HG02763 (cell line): ENCODE results near the gene PSG3.
"Not testable (repeated sequence)": the region's sequence is repeated elsewhere in the genome, so short reads cannot be mapped to it uniquely, and the experiment has no call there.

Source experiments
- ATAC-seq: cut with Tn5 transposase; IDR thresholded peaks from one replicate; pipeline ENCODE4 v1.9.1; 2021; ENCODE audit warnings: mild to moderate bottlenecking, moderate library complexity; ENCODE audit not compliant: unreplicated experiment

Gene PSG3

DNA sequence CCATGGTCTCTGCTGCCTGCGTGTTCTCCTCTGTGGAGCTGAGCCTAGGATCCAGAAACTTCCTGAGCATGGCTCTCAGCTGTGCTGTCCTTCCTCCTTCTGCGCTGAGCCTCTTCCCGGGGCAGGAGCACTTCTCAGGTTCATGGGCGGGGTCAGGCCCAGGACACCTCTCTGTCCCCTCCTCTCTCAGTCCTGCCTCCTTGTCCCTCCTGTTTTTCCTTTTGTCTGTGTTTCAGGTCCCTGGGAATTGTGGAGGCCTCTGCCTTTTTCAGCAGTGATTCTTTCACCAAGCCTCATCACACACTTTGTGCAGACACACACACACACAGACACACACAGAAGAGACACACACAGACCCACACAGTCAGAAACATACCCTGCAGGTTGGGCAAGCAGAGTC, at the start of gene PSG3:
PSG3 (minus strand) TSS at position 101 of the 400 bp plus-strand sequence; CDS start at position 4, 97 bp downstream.
- ATAC-seq, result not testable (repeated sequence)

DNA sequence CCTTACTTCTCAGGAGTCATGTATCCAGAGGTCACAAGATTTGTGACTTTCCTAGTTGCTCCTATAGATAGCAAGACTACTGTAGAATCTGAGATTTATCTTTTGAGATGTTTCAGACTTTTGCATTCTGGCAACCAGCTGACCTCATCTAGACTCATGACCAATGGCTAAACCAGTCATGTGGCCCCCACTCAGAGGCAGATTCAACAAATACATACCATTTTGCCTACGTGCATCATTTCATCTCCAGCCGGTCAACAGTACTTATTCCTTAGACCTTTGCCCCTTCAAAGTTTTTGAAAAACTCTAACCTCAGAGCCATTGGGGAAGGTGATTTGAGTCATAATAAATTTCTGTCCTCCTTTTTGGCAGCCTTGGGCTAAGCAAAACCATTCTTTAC, 48.5 kb upstream of the PSG3 start:
- not testable (repeated sequence) for ATAC-seq

DNA sequence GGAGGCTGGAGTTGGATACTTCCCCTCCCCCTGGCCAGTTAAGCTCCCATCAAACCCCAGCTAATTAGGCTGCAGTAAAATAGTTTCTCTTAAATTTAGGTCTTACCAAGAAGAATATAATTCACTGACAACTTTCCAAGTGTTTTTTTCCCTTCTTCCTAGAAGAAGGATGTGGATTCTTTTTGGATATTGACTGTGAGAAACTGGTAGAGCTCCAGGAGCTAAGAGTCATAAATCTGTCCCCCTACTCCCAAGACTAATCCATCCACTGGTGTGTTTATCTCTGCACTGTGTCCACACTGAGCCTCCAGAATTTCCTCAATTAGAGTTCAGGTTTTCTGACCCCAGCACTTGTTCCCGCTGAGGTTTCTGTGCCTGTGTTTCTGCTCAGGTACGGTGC, 47.5 kb upstream of the PSG3 start:
- ATAC-seq, result not testable (repeated sequence)

DNA sequence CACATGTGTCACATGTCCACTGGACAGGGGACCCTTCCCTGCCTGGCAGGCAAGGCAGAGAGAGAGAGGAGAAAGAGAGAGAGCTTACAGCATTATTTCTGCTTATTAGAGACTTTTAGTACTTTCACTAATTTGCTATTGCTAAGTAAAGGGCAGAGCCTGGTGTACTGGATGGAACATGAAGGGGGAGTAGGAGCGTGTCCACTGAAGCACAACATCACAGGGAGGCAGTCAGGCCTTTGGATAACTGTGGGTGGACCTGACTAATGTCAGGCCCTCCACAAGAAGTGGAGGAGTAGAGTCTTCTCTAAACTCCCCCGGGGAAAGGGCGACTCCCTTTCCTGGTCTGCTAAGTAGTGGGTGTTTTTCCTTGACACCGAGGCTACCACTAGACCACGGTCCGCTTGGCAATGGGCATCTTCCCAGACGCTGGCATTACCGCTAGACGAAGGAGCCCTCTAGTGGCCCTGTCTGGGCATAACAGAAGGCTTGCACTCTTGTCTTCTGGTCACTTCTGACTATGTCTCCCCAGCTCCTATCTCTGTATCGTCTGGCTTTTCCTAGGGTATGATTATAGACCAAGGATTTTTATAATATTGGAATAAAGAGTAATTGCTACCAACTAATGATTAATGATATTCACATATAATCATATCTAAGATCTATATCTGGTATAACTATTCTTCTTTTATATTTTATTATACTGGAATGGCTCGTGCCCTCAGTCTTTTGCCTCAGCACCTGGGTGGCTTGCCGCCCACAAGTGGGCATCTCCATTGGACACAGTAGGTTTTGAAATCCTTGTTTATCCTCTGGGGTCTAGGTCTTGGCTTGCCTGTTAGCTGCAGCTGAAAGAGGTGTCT, 36.7 kb upstream of the PSG3 start:
- ATAC-seq, result not testable (repeated sequence)

DNA sequence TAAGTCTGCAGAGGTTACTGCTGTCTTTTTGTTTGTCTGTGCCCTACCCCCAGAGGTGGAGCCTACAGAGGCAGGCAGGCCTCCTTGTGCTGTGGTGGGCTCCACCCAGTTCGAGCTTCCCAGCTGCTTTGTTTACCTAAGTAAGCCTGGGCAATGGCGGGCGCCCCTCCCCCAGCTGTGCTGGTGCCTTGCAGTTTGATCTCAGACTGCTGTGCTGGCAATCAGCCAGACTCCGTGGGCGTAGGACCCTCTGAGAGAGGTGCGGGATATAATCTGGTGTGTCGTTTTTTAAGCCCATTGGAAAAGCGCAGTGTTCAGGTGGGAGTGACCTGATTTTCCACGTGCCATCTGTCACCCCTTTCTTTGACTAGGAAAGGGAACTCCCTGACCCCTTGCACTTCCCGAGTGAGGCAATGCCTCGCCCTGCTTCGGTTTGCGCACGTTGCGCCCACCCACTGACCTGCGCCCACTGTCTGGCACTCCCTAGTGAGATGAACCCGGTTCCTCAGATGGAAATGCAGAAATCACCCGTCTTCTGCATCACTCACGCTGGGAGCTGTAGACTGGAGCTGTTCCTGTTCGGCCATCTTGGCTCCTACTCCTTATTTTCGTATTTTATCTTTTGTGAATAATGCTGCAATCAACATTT, 34.4 kb upstream of the PSG3 start:
- not testable (repeated sequence) for ATAC-seq

DNA sequence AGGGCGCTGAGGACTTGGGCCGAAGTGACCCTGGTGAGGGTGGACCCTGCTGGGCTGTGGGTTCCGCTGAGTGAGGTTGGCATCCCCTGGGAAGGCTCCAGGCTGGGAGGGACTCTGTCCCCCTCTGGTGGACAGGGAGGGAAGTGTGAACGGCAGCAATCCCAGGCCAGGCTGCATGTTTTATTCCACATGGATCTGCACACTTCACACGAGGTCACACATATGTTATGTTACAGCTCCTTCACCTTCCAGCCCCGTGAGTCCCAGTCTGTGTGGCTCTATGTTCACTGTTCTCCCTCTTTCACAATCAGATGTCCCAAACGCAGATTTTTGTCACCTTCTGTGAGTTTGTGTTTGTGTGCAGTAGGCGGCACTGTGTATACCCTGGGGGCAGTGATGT, 27.0 kb upstream of the PSG3 start:
- not testable (repeated sequence) for ATAC-seq

DNA sequence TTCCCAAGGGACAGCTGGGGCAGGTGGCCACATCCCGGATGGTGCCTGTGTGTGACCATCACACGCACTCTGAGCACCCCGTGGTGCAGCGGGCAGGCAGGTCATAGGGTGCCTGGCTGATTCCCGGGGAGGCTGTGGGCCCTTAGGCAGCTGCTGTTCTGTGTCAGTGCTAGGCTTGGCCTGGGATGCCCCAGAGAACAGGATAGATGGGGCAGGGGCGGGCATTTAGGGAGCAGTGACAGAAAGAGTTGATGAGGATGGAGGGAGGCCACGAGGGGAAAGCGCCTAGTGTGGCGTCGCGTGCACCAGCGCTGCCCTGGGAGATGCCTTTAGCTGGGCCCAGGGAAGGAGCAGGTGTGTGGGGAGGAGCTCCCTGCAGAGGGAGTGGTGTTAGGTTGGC, 26.6 kb upstream of the PSG3 start:
- not testable (repeated sequence) for ATAC-seq

DNA sequence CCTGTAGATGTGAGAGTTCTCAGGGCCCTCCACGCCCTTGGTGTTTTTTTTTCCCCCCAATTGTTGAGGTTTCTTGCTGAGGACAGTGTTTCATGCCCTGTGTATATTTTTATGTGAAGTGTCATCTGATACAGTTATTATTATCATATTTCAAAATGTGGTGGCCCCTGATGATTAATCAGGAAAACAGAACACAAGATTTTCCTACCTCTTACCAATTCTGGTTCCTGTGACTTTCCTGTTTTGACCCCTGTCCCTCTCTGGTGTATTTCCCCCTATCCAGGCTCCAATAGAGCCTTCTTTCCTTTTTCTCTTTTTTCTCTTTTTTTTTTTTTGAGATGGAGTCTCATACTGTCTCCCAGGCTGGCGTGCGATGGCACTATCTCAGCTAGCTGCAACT, 24.6 kb upstream of the PSG3 start:
- no peak for ATAC-seq

DNA sequence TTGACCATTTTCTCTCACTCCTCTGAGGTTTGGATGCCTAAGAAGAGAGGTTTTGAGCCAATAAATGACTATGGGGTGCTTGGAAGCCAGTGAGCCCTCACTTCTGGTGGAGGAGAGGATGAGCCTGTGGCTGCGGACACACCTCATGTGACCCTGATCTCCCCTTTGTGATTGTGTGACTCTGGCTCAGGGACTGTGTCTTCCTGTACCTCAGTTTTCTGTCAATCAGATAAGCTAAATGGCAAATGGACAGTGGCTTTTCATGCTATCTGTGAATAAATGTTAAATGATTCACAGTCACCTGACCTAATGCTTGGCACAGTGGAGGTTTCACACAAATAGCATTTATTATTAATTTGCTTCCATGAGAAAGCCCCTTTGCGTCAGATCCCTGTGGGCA, 22.5 kb upstream of the PSG3 start:
- ATAC-seq, result no peak

DNA sequence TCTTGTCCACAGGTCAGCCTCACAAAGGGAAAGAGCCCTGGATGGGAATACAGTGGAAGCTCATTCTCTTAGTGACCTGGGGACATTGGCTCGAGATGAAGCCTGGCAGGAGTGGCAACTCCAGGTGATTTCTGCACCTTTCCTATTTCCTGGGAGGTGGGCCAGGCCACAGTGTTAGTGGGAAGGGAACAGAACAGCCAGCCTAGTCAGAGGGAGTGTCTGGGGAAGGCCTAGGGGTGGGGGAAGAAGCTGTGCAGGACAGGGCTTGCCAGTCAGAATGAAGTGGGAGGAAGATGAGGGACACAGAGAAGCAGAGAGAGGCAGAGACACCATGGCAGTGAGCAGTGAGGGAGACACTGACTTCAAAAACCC, 21.6 kb upstream of the PSG3 start:
- not testable (repeated sequence) for ATAC-seq

DNA sequence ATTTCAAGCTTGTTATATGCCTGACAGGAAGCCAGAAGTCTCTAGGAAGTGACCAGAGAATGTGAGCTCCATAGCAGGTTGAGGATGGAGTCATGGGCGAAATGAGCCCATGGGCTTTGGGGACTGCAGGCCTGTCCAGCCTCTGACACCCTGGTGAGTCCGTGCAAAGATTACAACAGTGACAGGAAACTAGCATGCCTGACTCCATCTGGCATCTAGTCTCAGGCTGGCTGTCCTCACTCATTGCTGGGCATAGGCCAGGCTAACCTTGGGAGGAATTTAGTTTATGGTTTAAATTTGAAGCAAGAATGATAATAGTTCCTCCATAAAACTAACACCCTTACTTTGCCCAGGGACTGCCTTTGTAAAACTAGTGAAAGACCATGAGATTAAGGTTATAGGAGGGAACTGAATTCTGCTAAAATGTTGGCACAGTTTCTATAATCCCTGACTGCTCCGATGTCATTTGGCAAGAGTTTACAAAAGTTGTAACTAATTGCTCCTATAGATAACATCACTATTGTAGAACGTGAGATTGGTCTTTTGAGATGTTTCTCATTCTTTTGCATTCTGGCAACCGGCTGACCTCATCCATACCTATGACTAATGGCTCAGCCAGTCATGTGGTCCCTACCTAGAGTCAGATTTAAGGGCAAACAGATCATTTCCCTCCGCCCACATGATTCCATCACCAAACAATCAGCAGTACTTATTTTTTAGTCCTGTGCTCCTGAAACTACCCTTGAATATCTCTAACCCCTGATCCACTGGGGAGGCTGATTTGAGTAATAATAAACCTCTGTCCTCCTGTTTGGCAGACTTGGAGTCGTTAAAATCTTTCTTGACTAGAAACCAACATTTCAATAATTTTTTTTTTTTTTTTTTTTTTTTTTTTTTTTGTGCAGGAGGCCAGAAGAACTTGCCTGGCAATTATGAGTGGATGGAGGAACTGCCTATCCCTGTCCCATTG, 21.0 kb upstream of the PSG3 start:
- not testable (repeated sequence) for ATAC-seq

DNA sequence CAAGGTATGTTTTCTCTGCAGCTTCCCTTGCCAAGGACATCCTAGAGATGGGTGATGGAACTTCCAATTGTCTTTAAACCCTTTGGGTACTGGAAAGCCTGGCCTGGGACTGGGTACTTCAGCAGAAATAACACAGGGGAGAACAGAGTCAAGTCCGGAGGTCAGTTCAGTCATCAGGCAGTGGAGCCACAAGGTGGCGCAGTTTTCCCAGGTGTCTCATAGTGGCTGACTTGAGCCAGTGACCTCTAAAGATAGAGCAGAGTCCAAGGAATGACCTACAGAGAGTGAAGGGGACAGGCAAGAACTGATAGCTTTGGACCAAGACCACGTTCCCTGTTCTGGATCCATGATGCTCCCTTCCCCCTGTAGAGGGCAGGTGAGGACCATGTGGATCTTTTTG, 18.4 kb upstream of the PSG3 start:
- not testable (repeated sequence) for ATAC-seq

DNA sequence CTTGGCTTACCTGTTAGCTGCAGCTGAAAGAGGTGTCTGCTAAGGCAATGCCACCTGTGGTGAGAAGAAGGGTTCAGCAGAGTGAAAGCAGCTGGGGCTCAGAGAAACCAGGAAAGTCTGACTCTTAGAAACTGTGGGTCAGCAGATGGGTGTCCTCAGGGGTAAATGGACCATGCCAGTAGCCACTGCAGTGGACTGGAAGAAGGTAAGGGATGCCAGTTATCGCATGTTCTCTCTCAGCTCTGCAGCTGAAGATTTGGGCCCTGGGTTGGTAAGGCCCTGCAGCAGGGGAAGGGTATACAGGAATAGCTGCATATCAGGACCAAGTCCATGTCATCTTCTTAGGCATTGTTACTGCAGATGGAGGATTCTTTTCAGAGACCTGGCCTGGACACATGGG, 12.0 kb upstream of the PSG3 start:
- ATAC-seq, result not testable (repeated sequence)

DNA sequence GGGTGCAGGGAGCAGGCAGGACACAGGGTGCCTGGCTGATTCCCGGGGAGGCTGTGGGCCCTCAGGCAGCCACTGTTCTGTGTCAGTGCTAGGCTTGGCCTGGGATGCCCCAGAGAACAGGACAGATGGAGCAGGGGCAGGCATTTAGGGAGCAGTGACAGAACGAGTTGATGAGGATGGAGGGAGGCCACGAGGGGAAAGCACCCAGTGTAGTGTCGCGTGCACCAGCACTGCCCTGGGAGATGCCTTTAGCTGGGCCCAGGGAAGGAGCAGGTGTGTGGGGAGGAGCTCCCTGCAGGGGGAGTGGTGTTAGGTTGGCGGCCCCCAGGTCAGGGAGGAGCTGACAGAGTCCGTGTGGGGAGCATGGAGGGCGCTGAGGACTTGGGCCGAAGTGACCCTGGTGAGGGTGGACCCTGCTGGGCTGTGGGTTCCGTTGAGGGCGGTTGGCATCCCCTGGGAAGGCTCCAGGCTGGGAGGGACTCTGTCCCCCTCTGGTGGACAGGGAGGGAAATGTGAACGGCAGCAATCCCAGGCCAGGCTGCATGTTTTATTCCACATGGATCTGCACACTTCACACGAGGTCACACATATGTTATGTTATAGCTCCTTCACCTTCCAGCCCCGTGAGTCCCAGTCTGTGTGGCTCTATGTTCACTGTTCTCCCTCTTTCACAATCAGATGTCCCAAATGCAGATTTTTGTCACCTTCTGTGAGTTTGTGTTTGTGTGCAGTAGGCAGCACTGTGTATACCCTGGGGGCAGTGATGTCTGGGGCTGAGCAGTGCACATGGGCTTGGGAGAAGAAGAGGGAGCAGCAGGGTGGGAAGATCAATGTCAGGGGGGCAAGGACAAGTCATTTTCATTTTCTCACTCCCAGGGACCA, 1.7 kb upstream of the PSG3 start:
- ATAC-seq, result not testable (repeated sequence)

DNA sequence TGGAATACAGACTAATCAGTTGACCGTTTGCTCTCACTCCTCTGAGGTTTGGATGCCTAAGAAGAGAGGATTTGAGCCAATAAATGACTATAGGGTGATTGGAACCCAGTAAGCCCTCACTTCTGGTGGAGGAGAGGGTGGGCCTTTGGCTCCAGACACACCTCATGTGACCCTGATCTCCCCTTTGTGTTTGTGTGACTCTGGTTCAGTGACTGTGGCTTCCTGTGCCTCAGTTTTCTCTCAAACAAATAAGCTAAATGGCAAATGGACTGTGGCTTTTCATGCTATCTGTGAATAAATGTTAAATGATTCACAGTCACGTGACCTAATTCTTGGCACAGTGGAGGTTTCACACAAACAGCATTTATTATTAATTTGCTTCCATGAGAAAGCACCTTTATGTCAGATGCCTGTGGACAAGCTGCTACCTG, 2.7 kb downstream of the PSG3 start:
- not testable (repeated sequence) for ATAC-seq

DNA sequence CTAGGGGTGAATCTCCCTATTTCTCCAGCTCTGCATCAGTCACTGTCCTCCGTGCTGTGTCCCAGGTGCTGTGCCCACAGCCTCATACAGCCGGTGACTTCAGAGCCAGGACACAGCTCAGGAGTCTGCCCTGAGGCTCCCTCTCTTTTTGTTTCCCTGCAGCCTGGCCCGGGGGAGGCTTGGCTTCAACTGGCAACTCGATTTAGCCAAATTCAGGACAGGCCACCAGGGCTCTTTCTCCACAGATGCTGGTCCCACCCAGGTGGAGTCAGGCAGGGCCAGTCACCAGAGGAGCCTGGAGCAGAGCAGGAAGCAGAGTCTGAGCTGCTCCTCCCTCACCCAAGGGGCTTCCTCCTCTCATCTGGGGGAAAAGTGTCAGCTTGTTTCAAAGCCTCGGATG, 11.9 kb downstream of the PSG3 start:
- not testable (repeated sequence) for ATAC-seq

DNA sequence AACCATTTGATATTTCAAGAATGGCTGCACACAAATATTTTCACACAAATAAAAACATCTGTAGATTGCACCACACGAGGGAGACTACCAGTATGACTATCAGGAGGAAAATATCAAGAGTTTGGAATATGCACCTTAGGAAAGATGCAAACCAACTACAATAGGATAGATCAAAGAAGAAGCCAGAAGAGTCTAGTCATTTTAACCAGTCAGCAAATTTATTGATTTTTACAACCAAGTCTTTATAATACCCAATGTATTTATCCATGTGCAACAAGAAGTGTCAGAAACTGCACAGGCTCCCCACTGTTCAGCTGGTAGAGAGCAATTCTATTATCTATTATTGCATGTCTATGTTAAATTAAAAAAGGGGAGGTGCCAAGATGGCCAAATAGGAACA, 26.3 kb downstream of the PSG3 start:
- not testable (repeated sequence) for ATAC-seq

DNA sequence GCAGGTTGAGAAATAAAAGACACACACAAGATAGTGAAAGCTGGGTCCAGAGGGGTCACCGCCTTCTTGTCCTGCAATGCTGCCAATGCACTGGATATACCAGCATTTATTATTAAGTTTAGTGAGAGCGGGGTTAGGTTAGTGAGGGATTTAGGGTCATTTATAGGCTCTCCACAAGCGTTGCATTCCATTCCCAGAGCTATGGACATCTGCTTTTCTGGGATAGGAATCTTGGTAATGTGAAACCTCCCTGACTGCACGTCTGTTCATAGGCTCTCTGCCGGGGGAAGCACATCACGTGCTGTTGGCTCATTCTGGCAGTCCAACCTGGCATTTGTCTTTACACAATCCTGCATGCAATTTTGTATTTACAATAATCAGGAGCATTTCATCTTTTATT, 27.5 kb downstream of the PSG3 start:
- not testable (repeated sequence) for ATAC-seq

DNA sequence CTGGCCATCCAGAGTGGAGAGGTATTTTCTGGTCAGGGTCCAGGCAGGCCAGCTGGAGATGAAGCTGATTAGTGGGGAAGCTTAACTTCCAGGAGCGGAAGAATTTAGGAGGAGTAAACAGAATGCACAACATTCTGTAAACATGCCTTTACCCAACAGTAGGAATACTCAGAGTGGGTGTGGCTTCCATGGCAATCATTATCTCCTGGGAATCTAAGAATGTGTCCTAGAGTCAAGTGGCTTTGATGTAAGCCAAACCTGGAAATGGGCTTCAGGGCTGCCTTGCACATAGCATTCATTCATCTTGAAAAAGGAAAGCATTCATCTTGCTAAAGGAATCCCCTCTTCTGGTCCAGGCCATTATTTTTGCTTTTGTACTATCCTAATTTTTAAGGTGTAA, 29.3 kb downstream of the PSG3 start:
- ATAC-seq, result not testable (repeated sequence)

DNA sequence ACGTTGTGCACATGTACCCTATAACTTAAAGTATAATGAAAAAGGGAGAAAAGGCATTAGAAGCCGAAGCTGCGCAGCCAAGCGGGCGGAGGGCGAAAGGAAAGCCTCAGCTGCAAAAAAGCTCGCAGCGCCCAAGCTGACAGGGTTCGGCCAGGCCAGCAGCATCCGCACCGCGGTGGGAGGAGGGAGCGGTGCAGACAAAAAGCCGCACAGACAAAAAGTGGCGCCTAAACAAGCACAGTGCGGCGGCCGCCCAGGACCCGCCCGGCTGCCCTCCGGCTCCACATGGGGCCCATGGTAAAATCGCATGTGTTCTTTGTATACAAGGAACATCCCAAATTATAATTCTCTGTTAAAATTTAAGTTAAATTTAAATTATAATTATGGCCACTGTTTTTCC, 42.4 kb downstream of the PSG3 start:
- no peak for ATAC-seq
